Lower lobe of right lung (tissue), 2 donors: ENCODE measurements around the gene ARID3A. TPM values are rescaled to one million over a fixed set of nuclear protein-coding genes. Genes with fewer than 3 reads are reported as not detected.
A peak's percentile ranks its signal among the peaks of the same experiment; 100 is the strongest.

Experiments used
- ATAC-seq, 2 donors: fragments of 200-7000 bp; cut with Tn5 transposase; one replicate each; pipeline ENCODE4 v1.9.1; 2020 to 2022; ENCODE audit warnings: mild to moderate bottlenecking in 2 of 2, moderate library complexity in 2 of 2
- DNase-seq: peaks from one replicate; pipeline ENCODE4 v3.0.0-alpha.2; 2020
- H3K27ac ChIP-seq: fragments of 200-600 bp; one replicate; pipeline ENCODE4 v1.8.0; 2022
- H3K27me3 ChIP-seq: fragments of 200-600 bp; one replicate; pipeline ENCODE4 v1.8.0; 2022; ENCODE audit warnings: low read depth
- H3K36me3 ChIP-seq: fragments of 200-600 bp; one replicate; pipeline ENCODE4 v1.8.0; 2022; ENCODE audit warnings: mild to moderate bottlenecking
- H3K4me1 ChIP-seq: fragments of 200-600 bp; one replicate; pipeline ENCODE4 v1.8.0; 2022
- H3K4me3 ChIP-seq: fragments of 200-600 bp; one replicate; pipeline ENCODE4 v1.8.0; 2022; ENCODE audit warnings: mild to moderate bottlenecking
- H3K9me3 ChIP-seq: fragments of 200-600 bp; one replicate; pipeline ENCODE4 v1.8.0; 2022
- intact Hi-C: fragments of 100-400 bp; cut with DNase I; formaldehyde crosslinking; loops from one replicate; pipeline ENCODE4 v1.11.0; 2022
- total RNA-seq: library from RNA; stranded (reverse); fragmentation: NEBNext Ultra II Directional; extraction: Animal tissue kit (Norgen Biotek cat#: 25700); gene quantifications from one replicate; pipeline ENCODE4 v1.2.1, GENCODE V29; 2021
- TF ChIP-seq, protein P1 (sequence below): fragments of 200-600 bp; IDR thresholded peaks from one replicate; pipeline ENCODE4 v1.8.0; 2022; ENCODE audit warnings: antibody characterized with exemption, mild to moderate bottlenecking
- donor health status: DM: no; HTN: yes; CAD: no; lungs with severe emphysema.

Gene ARID3A
- total RNA-seq, 1 donor from 2014 or later = 16.9 TPM

DNA sequence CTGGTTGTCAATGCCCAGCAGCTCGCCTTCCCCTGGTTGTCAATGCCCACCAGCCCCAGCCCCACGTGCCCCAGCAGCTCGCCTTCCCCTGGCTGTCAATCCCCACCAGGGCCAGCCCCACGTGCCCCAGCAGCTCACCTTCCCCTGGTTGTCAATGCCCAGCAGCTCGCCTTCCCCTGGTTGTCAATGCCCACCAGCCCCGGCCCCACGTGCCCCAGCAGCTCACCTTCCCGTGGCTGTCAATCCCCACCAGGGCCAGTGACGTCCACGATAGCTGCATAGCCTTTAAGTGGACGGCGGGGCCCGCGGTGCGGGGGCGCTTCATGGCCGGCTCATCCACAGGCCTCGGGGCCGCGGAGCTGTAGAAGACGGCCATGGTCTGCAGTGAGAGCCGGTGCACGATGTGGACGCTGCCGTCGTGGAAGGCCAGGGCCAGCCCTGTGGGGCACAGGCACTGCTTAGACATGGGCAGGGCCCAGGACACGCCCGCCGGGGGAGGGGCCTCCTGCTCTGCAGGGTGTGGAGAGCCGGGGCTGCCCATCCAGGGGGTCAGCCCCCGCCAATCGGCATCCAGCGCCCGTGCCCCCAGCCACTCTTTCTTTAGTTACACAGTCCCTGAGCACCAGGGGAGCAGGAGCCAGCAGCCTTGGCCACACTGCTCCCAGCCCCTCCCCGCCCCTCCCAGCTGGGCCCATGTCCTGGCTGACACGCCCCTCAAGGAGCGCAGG, 46.0 kb upstream of the ARID3A start:
- no peak overlapping the region for H3K4me3 ChIP-seq
- H3K27ac ChIP-seq = no peak overlapping the region
- peaks cover 65% of the 10 kb centered on the region for H3K36me3 ChIP-seq
- DNase-seq = no peak
- TF ChIP-seq, protein P1, sequence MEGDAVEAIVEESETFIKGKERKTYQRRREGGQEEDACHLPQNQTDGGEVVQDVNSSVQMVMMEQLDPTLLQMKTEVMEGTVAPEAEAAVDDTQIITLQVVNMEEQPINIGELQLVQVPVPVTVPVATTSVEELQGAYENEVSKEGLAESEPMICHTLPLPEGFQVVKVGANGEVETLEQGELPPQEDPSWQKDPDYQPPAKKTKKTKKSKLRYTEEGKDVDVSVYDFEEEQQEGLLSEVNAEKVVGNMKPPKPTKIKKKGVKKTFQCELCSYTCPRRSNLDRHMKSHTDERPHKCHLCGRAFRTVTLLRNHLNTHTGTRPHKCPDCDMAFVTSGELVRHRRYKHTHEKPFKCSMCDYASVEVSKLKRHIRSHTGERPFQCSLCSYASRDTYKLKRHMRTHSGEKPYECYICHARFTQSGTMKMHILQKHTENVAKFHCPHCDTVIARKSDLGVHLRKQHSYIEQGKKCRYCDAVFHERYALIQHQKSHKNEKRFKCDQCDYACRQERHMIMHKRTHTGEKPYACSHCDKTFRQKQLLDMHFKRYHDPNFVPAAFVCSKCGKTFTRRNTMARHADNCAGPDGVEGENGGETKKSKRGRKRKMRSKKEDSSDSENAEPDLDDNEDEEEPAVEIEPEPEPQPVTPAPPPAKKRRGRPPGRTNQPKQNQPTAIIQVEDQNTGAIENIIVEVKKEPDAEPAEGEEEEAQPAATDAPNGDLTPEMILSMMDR = no peak
- intact Hi-C loops = no loop called here
- no peaks in the 10 kb centered on the region for H3K4me1 ChIP-seq
- no peaks in the 10 kb centered on the region for H3K27me3 ChIP-seq
- ATAC-seq = no peak
- H3K9me3 ChIP-seq = no peaks in the 10 kb centered on the region

DNA sequence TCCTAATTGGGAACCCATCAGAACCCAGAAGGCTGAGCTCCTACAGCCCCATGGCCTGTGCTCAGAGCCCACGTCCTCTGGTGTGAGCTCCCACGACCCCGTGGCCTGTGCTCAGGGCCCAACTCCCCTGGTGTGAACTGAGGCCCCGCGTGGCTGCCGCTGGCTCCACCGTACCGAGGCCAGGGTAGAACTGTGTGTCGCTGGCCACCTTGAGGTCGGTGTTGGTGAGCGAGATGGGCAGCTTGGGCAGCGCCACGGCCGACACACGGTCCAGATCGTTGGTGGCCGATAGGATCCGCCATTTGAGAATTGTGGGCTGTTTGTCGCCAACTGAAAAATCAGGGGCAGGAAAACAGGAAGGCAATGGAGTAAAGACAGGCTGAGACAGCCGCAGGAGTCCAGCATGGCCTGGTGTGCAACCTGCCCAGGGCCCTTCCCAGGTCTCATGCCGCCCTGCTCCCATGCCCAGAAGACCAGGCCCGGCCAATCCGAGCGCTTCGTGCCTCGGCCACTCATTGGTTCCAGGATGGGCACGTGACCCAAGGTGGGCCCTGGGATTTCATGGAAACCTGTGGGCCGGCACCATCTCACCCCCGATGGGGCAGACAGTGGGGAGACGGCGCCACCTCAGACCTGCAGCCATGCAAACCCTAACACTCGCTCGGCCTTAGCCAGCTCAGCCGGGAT, 44.3 kb upstream of the ARID3A start:
- no peak overlapping the region for H3K4me3 ChIP-seq
- DNase-seq (no peak), ATAC-seq (no peak)
- H3K36me3 ChIP-seq = peaks cover 70% of the 10 kb centered on the region
- TF ChIP-seq, protein P1 = no peak
- H3K4me1 ChIP-seq = no peaks in the 10 kb centered on the region
- no peaks in the 10 kb centered on the region for H3K9me3 ChIP-seq
- no peak overlapping the region for H3K27ac ChIP-seq
- intact Hi-C loops = no loop called here
- no peaks in the 10 kb centered on the region for H3K27me3 ChIP-seq

DNA sequence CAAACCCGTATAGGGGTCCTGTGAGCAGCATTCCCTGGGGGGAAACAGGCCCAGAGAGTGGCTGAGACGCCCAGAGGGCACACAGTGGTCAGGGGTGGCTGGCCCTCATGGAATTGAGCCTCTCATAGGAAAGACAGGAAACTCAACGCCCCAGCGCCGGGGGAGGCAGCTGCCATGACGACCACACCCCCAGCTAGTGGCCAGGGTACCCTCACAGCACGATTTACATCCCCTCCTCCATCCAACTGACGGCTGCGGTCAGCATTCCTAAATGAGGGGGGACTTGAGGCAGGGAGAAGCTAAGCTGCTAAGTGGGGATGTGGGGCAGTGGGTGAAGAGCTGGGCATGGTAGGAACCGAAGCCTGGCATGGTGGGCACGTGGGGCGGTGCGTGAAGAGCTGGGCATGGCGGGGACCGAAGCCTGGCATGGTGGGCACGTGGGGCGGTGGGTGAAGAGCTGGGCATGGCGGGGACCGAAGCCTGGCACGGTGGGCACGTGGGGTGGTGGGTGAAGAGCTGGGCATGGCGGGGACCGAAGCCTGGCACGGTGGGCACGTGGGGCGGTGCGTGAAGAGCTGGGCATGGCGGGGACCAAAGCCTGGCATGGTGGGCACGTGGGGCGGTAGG, 42.9 kb upstream of the ARID3A start:
- Histone ChIP-seq H3K27ac (no peak overlapping the region), H3K4me1 (no peaks in the 10 kb centered on the region), H3K27me3 (no peaks in the 10 kb centered on the region), H3K36me3 (peaks cover 77% of the 10 kb centered on the region), H3K9me3 (no peaks in the 10 kb centered on the region), H3K4me3 (no peak overlapping the region)
- DNase-seq = no peak
- intact Hi-C loops = no loop called here
- TF ChIP-seq, protein P1 = no peak
- ATAC-seq = no peak

DNA sequence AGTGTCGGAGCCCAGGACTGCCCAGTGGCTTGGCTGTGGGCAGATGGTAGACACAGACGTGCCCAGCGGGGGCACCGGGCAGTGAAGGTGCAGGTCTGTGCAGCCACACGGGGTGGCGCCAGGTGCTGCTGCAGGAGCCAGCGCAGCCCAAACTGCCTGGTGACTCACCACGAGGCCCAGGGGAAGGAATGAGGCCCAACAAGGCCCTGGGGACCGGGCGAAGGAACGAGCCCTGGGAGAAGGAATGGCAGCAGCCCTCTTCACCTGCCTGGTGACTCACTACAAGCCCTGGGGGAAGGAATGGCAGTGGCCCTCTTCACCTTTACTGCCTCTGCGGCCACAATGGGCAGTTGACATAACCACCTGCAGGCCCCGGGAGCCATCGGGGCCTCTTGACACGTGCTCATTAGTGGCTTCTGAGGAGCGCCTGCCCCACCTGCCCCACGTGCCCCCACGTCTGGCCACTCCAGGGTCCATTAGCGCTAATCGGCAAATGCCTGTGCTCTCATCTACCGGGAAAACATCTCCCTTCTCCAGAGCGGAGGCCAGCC, 42.1 kb upstream of the ARID3A start:
- Histone ChIP-seq H3K36me3 (peaks cover 83% of the 10 kb centered on the region), H3K4me3 (no peak overlapping the region), H3K27ac (no peak overlapping the region), H3K4me1 (no peaks in the 10 kb centered on the region), H3K27me3 (no peaks in the 10 kb centered on the region), H3K9me3 (no peaks in the 10 kb centered on the region)
- intact Hi-C loops = no loop called here
- peak; percentile 67 for DNase-seq
- ATAC-seq = peak; percentile 66 to 92
- TF ChIP-seq, protein P1 = no peak

DNA sequence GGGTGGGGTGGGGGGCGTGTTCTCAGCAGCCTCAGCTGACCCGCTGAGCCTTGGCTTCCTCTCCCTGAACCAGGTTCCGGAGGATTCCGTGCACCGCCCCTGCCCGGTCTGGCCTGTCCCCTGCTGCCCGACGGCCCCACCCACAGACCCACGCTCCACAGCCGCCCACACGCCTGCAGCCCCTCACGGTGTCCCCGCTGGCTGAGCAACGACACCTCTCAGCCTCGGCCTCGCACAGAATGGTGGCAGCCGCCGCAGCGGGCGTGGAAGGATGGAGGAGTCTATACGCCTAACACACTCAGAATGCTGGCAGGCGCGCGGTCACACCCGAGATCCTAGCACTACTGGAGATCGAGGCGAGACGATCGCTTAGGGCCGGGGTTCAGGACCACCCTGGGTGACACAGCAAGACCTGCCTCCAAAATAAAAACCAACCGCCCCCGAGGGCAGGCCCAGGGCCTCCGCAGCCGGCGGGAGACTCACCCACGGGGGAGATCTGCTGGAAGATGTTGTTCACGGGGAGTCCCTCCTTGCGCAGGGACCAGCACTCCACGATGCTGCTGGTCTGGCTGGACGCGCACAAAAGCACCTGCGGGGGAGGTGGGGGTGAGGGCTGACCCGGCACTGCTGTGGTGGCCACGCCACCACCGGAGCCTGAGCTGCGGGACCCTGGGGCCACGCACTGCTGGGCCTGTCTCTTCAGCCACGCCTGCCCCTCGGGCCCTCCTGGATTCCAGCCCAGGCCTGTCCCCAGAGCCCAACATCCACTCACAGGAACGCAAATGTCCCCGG, 41.2 kb upstream of the ARID3A start:
- Histone ChIP-seq H3K27me3 (no peaks in the 10 kb centered on the region), H3K9me3 (no peaks in the 10 kb centered on the region), H3K27ac (no peak overlapping the region), H3K4me3 (no peak overlapping the region), H3K36me3 (peaks cover 88% of the 10 kb centered on the region), H3K4me1 (no peaks in the 10 kb centered on the region)
- DNase-seq (no peak), ATAC-seq (no peak)
- TF ChIP-seq, protein P1 = no peak
- intact Hi-C loops = no loop called here
